Liver (tissue), 9 donors: ENCODE results near the gene CPLX1. TPM values are rescaled to one million over a fixed set of nuclear protein-coding genes. Genes with fewer than 3 reads are reported as not detected.

Experiments used
- DNase-seq: peaks from one replicate; pipeline ENCODE4 v3.0.0-alpha.2; 2017; ENCODE audit warnings: low spot score
- H3K27ac ChIP-seq, 2 donors: one replicate each; pipeline ENCODE4 v1.7.0; 2013; ENCODE audit warnings: inconsistent platforms in 2 of 2, low read length in 2 of 2, control low read depth in 1 of 2, low read depth in 1 of 2, mild to moderate bottlenecking in 1 of 2
- H3K27me3 ChIP-seq, 4 donors: one replicate each; pipeline versions ENCODE4 v1.6.1 to v1.7.0; 2013; ENCODE audit warnings: low read length in 3 of 4, inconsistent platforms in 1 of 4, mild to moderate bottlenecking in 1 of 4, moderate library complexity in 1 of 4; ENCODE audit not compliant: control insufficient read depth in 4 of 4, insufficient read depth in 4 of 4
- H3K36me3 ChIP-seq, 4 donors: one replicate each; pipeline versions ENCODE4 v1.6.1 to v1.7.0; 2013; ENCODE audit warnings: low read length in 3 of 4, mild to moderate bottlenecking in 3 of 4, low read depth in 1 of 4, moderate library complexity in 1 of 4; ENCODE audit not compliant: control insufficient read depth in 4 of 4, insufficient read depth in 3 of 4
- H3K4me1 ChIP-seq, 4 donors: one replicate each; pipeline versions ENCODE4 v1.6.1 to v1.7.0; 2013; ENCODE audit warnings: low read length in 3 of 4, mild to moderate bottlenecking in 3 of 4, moderate library complexity in 1 of 4; ENCODE audit not compliant: control insufficient read depth in 4 of 4, insufficient read depth in 4 of 4
- H3K4me3 ChIP-seq, 3 donors: one replicate each; pipeline versions ENCODE4 v1.6.1 to v1.7.0; 2013; ENCODE audit warnings: low read length in 3 of 3, control low read depth in 1 of 3, low read depth in 1 of 3, mild to moderate bottlenecking in 1 of 3
- H3K9ac ChIP-seq, 2 donors: one replicate each; pipeline ENCODE4 v1.7.0; 2013; ENCODE audit warnings: low read length in 2 of 2, mild to moderate bottlenecking in 2 of 2, moderate library complexity in 2 of 2, control low read depth in 1 of 2, low read depth in 1 of 2
- H3K9me3 ChIP-seq, 4 donors: one replicate each; pipeline versions ENCODE4 v1.6.1 to v1.7.0; 2013; ENCODE audit warnings: low read length in 3 of 4; ENCODE audit not compliant: control insufficient read depth in 4 of 4
- ATF3 ChIP-seq: IDR thresholded peaks from 2 replicates; pipeline ENCODE4 v1.6.1; 2016; ENCODE audit warnings: antibody characterized with exemption
- CTCF ChIP-seq: fragments of 150-350 bp; IDR thresholded peaks from 2 replicates; pipeline ENCODE4 v1.5.1; 2017; ENCODE audit warnings: improper control_type of control experiment, low read depth, low read length; ENCODE audit not compliant: missing input control
- EGR1 ChIP-seq, 2 donors: IDR thresholded peaks; 2 replicates each; pipeline ENCODE4 v1.6.1; 2016 to 2018; ENCODE audit warnings: antibody characterized with exemption in 2 of 2, low read depth in 2 of 2
- FOXA1 ChIP-seq: IDR thresholded peaks from 2 replicates; pipeline ENCODE4 v1.6.1; 2016; ENCODE audit warnings: antibody characterized with exemption
- FOXA2 ChIP-seq: IDR thresholded peaks from 2 replicates; pipeline ENCODE4 v1.6.1; 2016; ENCODE audit warnings: antibody characterized with exemption
- GABPA ChIP-seq, 2 donors: IDR thresholded peaks in 1 of 2; conservative IDR thresholded peaks in 1 of 2; 2 replicates each; pipeline ENCODE4 v1.6.1; 2016; ENCODE audit warnings: antibody characterized with exemption in 2 of 2, mild to moderate bottlenecking in 1 of 2, moderate library complexity in 1 of 2
- HNF4A ChIP-seq, 2 donors: conservative IDR thresholded peaks; 2 replicates each; pipeline ENCODE4 v1.6.1; 2016; ENCODE audit warnings: antibody characterized with exemption in 2 of 2, mild to moderate bottlenecking in 2 of 2
- HNF4G ChIP-seq: IDR thresholded peaks from 2 replicates; pipeline ENCODE4 v1.6.1; 2016; ENCODE audit warnings: antibody characterized with exemption
- JUND ChIP-seq, 2 donors: IDR thresholded peaks; 2 replicates each; pipeline ENCODE4 v1.6.1; 2016; ENCODE audit warnings: antibody characterized with exemption in 2 of 2
- MAX ChIP-seq: IDR thresholded peaks from 2 replicates; pipeline ENCODE4 v1.6.1; 2016; ENCODE audit warnings: antibody characterized with exemption
- NR2F2 ChIP-seq: IDR thresholded peaks from 2 replicates; pipeline ENCODE4 v1.6.1; 2016; ENCODE audit warnings: antibody characterized with exemption
- RAD21 ChIP-seq, 2 donors: IDR thresholded peaks; 2 replicates each; pipeline ENCODE4 v1.6.1; 2016; ENCODE audit warnings: antibody characterized with exemption in 2 of 2, mild to moderate bottlenecking in 2 of 2
- REST ChIP-seq: IDR thresholded peaks from 2 replicates; pipeline ENCODE4 v1.6.1; 2016; ENCODE audit warnings: antibody characterized with exemption, mild to moderate bottlenecking
- RXRA ChIP-seq, 2 donors: IDR thresholded peaks; 2 replicates each; pipeline ENCODE4 v1.6.1; 2017 to 2018; ENCODE audit warnings: antibody characterized with exemption in 2 of 2, mild to moderate bottlenecking in 1 of 2
- SP1 ChIP-seq: IDR thresholded peaks from 2 replicates; pipeline ENCODE4 v1.6.1; 2018; ENCODE audit warnings: antibody characterized with exemption, mild to moderate bottlenecking
- TAF1 ChIP-seq: conservative IDR thresholded peaks from 2 replicates; pipeline ENCODE4 v1.6.1; 2016; ENCODE audit warnings: antibody characterized with exemption, mild to moderate bottlenecking
- YY1 ChIP-seq: IDR thresholded peaks from 2 replicates; pipeline ENCODE4 v1.6.1; 2016; ENCODE audit warnings: antibody characterized with exemption, mild to moderate bottlenecking
- ZBTB33 ChIP-seq: IDR thresholded peaks from 2 replicates; pipeline ENCODE4 v1.6.1; 2016; ENCODE audit warnings: antibody characterized with exemption
- WGBS: extraction: QIAGEN DNeasy Blood & Tissue Kit; methylation state at CpG from one replicate; pipeline ENCODE4 v1.1.7; 2013; 5-methylcytosine and 5-hydroxymethylcytosine counted together
- polyA plus RNA-seq, 2 donors: library from polyadenylated mRNA; stranded (reverse) in 1 of 2; unstranded in 1 of 2; fragments of 200-250 nt in 1 of 2; fragments of >200 nt in 1 of 2; fragmentation: Nextera tagmentation in 1 of 2; extraction: Ambion mirVana in 1 of 2; gene quantifications; one replicate each; pipeline versions ENCODE4 v1.2.1 to v1.2.3, GENCODE V29; 2013 to 2015
- total RNA-seq, 2 donors: library from RNA; depleted of rRNA; stranded (reverse); fragments of >200 nt; gene quantifications; one replicate each; pipeline ENCODE4 v1.2.3, GENCODE V29; 2014
- donor health status: healthy.
- donor health status: healthy.
- donor health status: healthy.
- donor health status: healthy.
- donor health status: healthy.

The CPLX1 gene
- total and polyA plus RNA-seq, 4 donors: 0.14 to 2.8 (median 0.80) TPM

GRCh38 chr4:787561-787981, 38.4 kb downstream of the CPLX1 start:
- peaks cover 12 to 34% (median 30%) of the 10 kb centered on the region in 4 donors for H3K4me1 ChIP-seq
- H3K36me3 ChIP-seq: no peaks in the 10 kb centered on the region
- H3K27me3 ChIP-seq: no peaks in the 10 kb centered on the region
- H3K4me3 ChIP-seq: no peak overlapping the region
- no peak overlapping the region for H3K27ac ChIP-seq
- no peak for DNase-seq
- 78% methylated on average over 16 of the region's 16 CpGs for WGBS
- TF ChIP-seq FOXA2: no peak
- no peak for TF ChIP-seq REST
- TF ChIP-seq NR2F2: no peak
- no peak for TF ChIP-seq HNF4G
- no peak for TF ChIP-seq CTCF
- no peak for TF ChIP-seq MAX
- no peak for TF ChIP-seq ATF3
- TF ChIP-seq RXRA (IDR thresholded peaks at IDR 0.05): no peak
- no peak for TF ChIP-seq SP1
- no peak for TF ChIP-seq EGR1 (IDR thresholded peaks at IDR 0.05; ENCODE audit: low read depth in 2 of 2)
- TF ChIP-seq RAD21 (IDR thresholded peaks at IDR 0.05): no peak
- no peak for TF ChIP-seq ZBTB33
- no peak for TF ChIP-seq HNF4A (conservative IDR thresholded peaks at IDR 0.05)
- no peak for TF ChIP-seq GABPA (IDR thresholded peaks at IDR 0.05 in 1 of 2, conservative IDR thresholded peaks at IDR 0.05 in 1 of 2)
- no peak for TF ChIP-seq TAF1
- TF ChIP-seq FOXA1: no peak
- TF ChIP-seq JUND (IDR thresholded peaks at IDR 0.05): no peak
- no peak for TF ChIP-seq YY1
- no peaks in the 10 kb centered on the region for H3K9me3 ChIP-seq
- no peak overlapping the region for H3K9ac ChIP-seq
